Stimulated activated naive CD8-positive, alpha-beta T cell treated with anti-CD3 and anti-CD28 coated beads, Interleukin-15, Interleukin-2, amounts not matched to agents 100 U/mL and 50 U/mL, for 24 hours (primary cell): Measurements from ENCODE around the gene NSUN6.

ENCODE experiments used
- ATAC-seq: fragments of 150-1000 bp; cut with Tn5 transposase; one replicate; pipeline ENCODE4 v1.10.0; 2021
- DNase-seq: peaks from one replicate; pipeline ENCODE4 v3.0.0; 2021

Gene NSUN6

DNA sequence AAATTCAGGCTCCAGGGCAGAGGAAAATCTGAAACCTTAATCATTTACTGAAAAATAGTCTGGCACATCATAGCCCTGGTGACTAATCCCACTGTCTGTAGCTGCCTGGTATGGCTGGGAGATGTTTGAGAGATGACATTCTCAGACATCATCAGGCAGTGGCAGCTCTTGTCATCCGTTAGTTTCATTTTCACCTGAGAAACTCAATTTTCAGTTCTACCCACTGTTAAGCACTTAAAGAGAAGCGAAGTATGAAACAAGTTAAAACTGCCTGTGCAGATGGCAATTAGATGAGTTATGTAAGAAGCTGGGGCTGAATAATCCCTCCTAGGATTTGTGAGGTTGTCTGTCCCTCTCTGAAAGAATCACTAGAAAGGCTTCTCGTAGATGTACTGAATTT, 150.2 kb downstream of the NSUN6 start:
- ATAC-seq = no peak

GRCh38 chr10:18500576-18500975, 150.8 kb downstream of the NSUN6 start:
- ATAC-seq (no peak), DNase-seq (no peak)

More for the DNA sequence above, 150.2 kb downstream of the NSUN6 start:
- no peak for DNase-seq

- ATAC-seq (no peak), DNase-seq (no peak)
Measured at GRCh38 chr10:18498998-18499397, 152.4 kb downstream of the NSUN6 start.

GRCh38 chr10:18497806-18498369, 153.5 kb downstream of the NSUN6 start:
- ATAC-seq = no peak
- no peak for DNase-seq
